IMR-90 (cell line): ENCODE results near the gene ATP6V0A4. TPM values are rescaled to one million over a fixed set of nuclear protein-coding genes. Genes with fewer than 3 reads are reported as not detected.

Source experiments
- ATAC-seq: fragments of 200-7000 bp; cut with Tn5 transposase; 2 replicates; pipeline ENCODE4 v1.9.1; 2020; ENCODE audit warnings: low read depth, mild to moderate bottlenecking, moderate library complexity
- BruUV-seq: library from RNA; stranded (reverse); fragments of 400-500 nt; replicated peaks from 2 replicates; lab custom pipeline; 2021; lab: Mats Ljungman, UMichigan
- CTCF ChIA-PET: fragments of 300-600 bp; formaldehyde crosslinking; extraction: SDS; loops from one replicate; lab custom pipeline; 2021; ENCODE audit warnings: antibody characterized with exemption; lab: Yijun Ruan, JAX
- POLR2A ChIA-PET: fragments of 300-600 bp; sonication (Branson Sonifier 250); formaldehyde crosslinking; loops from one replicate; lab custom pipeline; 2022; ENCODE audit warnings: antibody characterized with exemption; ENCODE audit not compliant: unreplicated experiment; lab: Charles Lee
- DNase-seq: peaks from one replicate; pipeline ENCODE4 v3.0.0; 2013
- H2AFZ ChIP-seq: replicated peaks from 2 replicates; pipeline ENCODE3; 2013; ENCODE audit warnings: low read length, mild to moderate bottlenecking; ENCODE audit not compliant: poor library complexity
- H2AK5ac ChIP-seq: 2 replicates; pipeline ENCODE4 v1.6.1; 2013; ENCODE audit warnings: low read depth, low read length, inconsistent platforms
- H2AK9ac ChIP-seq: replicated peaks from 2 replicates; pipeline ENCODE3; 2013; ENCODE audit warnings: mild to moderate bottlenecking, low read depth, low read length, moderate library complexity; ENCODE audit not compliant: poor library complexity
- H2BK120ac ChIP-seq: 2 replicates; pipeline ENCODE4 v1.6.1; 2013; ENCODE audit warnings: low read depth, low read length, inconsistent platforms
- H2BK15ac ChIP-seq: 3 replicates; pipeline ENCODE4 v1.6.1; 2013; ENCODE audit warnings: low read depth, low read length, inconsistent platforms
- H2BK20ac ChIP-seq: 2 replicates; pipeline ENCODE4 v1.6.1; 2013; ENCODE audit warnings: low read depth, mild to moderate bottlenecking, inconsistent platforms, low read length, moderate library complexity
- H2BK5ac ChIP-seq: 2 replicates; pipeline ENCODE4 v1.6.1; 2013; ENCODE audit warnings: mild to moderate bottlenecking, low read depth, low read length, inconsistent platforms; ENCODE audit not compliant: poor library complexity, severe bottlenecking
- H3K14ac ChIP-seq: replicated peaks from 2 replicates; pipeline ENCODE4 v1.6.1; 2013; ENCODE audit warnings: low read depth, low read length, inconsistent platforms
- H3K18ac ChIP-seq: 2 replicates; pipeline ENCODE4 v1.6.1; 2013; ENCODE audit warnings: low read depth, low read length, control low read depth
- H3K23ac ChIP-seq: 2 replicates; pipeline ENCODE4 v1.6.1; 2013; ENCODE audit warnings: low read depth, low read length, inconsistent platforms
- H3K27ac ChIP-seq: 2 replicates; pipeline ENCODE4 v1.5.1; 2013; ENCODE audit warnings: mild to moderate bottlenecking, control low read depth, low read length; ENCODE audit not compliant: insufficient read depth
- H3K27me3 ChIP-seq: 2 replicates; pipeline ENCODE4 v1.6.1; 2013; ENCODE audit warnings: low read length; ENCODE audit not compliant: control insufficient read depth, insufficient read depth
- H3K36me3 ChIP-seq: 2 replicates; pipeline ENCODE4 v1.6.1; 2013; ENCODE audit warnings: low read length, mixed read lengths; ENCODE audit not compliant: control insufficient read depth, insufficient read depth
- H3K4ac ChIP-seq: 2 replicates; pipeline ENCODE4 v1.6.1; 2013; ENCODE audit warnings: low read depth, low read length, inconsistent platforms
- H3K4me1 ChIP-seq: 2 replicates; pipeline ENCODE4 v1.6.1; 2013; ENCODE audit warnings: low read length, mixed read lengths; ENCODE audit not compliant: control insufficient read depth, insufficient read depth
- H3K4me2 ChIP-seq: 2 replicates; pipeline ENCODE4 v1.6.1; 2013; ENCODE audit warnings: low read depth, mild to moderate bottlenecking, control low read depth, low read length, moderate library complexity
- H3K4me3 ChIP-seq: 2 replicates; pipeline ENCODE4 v1.5.1; 2013; ENCODE audit warnings: low read depth, mild to moderate bottlenecking, control low read depth, low read length, moderate library complexity; ENCODE audit not compliant: insufficient read depth
- H3K56ac ChIP-seq: 2 replicates; pipeline ENCODE4 v1.6.1; 2013; ENCODE audit warnings: low read length, inconsistent platforms; ENCODE audit not compliant: insufficient read depth; ENCODE audit errors: extremely low read depth
- H3K79me1 ChIP-seq, 2 experiments: 2 replicates each; pipeline ENCODE4 v1.6.1; 2013; ENCODE audit warnings: low read length in 2 of 2, inconsistent platforms in 1 of 2, low read depth in 1 of 2
- H3K9ac ChIP-seq: 2 replicates; pipeline ENCODE4 v1.6.1; 2013; ENCODE audit warnings: low read depth, low read length, control low read depth
- H3K9me1 ChIP-seq: 2 replicates; pipeline ENCODE4 v1.6.1; 2013; ENCODE audit warnings: low read length, inconsistent platforms; ENCODE audit not compliant: insufficient read depth
- H3K9me3 ChIP-seq: 2 replicates; pipeline ENCODE4 v1.6.1; 2013; ENCODE audit warnings: low read length; ENCODE audit not compliant: control insufficient read depth, insufficient read depth
- H4K20me1 ChIP-seq: 2 replicates; pipeline ENCODE4 v1.6.1; 2013; ENCODE audit warnings: low read length, inconsistent platforms; ENCODE audit not compliant: insufficient read depth
- H4K5ac ChIP-seq: 2 replicates; pipeline ENCODE4 v1.6.1; 2013; ENCODE audit warnings: mild to moderate bottlenecking, low read depth, low read length, control low read depth
- H4K8ac ChIP-seq, 2 experiments: 2 replicates each; pipeline ENCODE4 v1.6.1; 2013; ENCODE audit warnings: low read depth in 2 of 2, low read length in 2 of 2, control low read depth in 1 of 2, inconsistent platforms in 1 of 2
- H4K91ac ChIP-seq: 2 replicates; pipeline ENCODE4 v1.6.1; 2013; ENCODE audit warnings: low read depth, low read length, inconsistent platforms; ENCODE audit not compliant: insufficient read depth
- MAZ ChIP-seq: IDR thresholded peaks from 2 replicates; pipeline ENCODE4 v1.6.1; 2012; ENCODE audit warnings: low read depth, mild to moderate bottlenecking, low read length, improper control_type of control experiment, moderate library complexity, borderline replicate concordance
- RFX5 ChIP-seq: IDR thresholded peaks from 2 replicates; pipeline ENCODE4 v1.8.0; 2012; ENCODE audit warnings: low read depth, mild to moderate bottlenecking, low read length, moderate library complexity
- WGBS, 2 experiments: methylation state at CpG; one replicate each; pipeline versions ENCODE4 v1.1.5 to v1.1.7; 2013; ENCODE audit warnings: missing lambda C conversion rate in 2 of 2; ENCODE audit not compliant: insufficient read length in 1 of 2; ENCODE audit errors: extremely low coverage in 2 of 2; 5-methylcytosine and 5-hydroxymethylcytosine counted together
- dilution Hi-C: fragments of 300-500 bp; cut with HindIII; formaldehyde crosslinking; loops from one replicate; pipeline ENCODE4 v1.14.3; 2018; ENCODE audit warnings: low sequenced_read_pairs; ENCODE audit not compliant: unreplicated experiment
- in situ Hi-C: fragments of 300-500 bp; cut with MboI; formaldehyde crosslinking; loops from 3 replicates; pipeline ENCODE4 v1.14.3; 2019; ENCODE audit warnings: low sequenced_read_pairs, inconsistent platforms, mixed read lengths
- intact Hi-C: fragments of 100-400 bp; cut with micrococcal nuclease; formaldehyde crosslinking; loops from 2 replicates; pipeline ENCODE4 v1.10.0; 2022
- polyA plus RNA-seq, 3 experiments: library from polyadenylated mRNA; depleted of rRNA; stranded (reverse); fragments of >200 nt; gene quantifications; 2 replicates each; pipeline ENCODE4 v1.2.3, GENCODE V29; 2012; ENCODE audit warnings: low replicate concordance in 1 of 3
- total RNA-seq: library from RNA; depleted of rRNA; stranded (reverse); fragments of >200 nt; gene quantifications from 2 replicates; pipeline ENCODE4 v1.2.3, GENCODE V29; 2012
- TF ChIP-seq, protein P1 (sequence below): conservative IDR thresholded peaks from 2 replicates; pipeline ENCODE4 v1.5.1; 2012; ENCODE audit warnings: mild to moderate bottlenecking, low read depth, low read length, improper control_type of control experiment

The ATP6V0A4 gene
- total and polyA plus RNA-seq, 2 of the 4 experiments (the other 2 are of a cell fraction): 0.05 to 0.18 TPM

DNA sequence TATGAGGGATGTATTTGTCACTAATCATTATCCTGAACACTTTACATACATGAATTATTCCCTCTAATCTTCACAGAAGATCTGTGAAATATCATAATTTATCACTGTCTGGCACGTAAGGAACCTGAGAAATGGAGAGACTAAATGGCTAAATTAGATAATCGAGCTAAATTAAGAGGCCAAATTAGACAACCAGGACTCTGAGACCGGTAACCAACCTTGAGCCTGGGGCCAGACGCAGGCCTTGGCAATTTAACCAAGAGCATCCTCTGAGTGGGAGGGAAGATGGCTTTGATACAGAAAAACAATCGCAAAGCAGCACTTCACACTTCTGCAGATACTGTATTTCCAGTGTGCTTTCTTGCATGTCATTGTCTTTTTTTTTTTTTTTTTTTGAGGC lies 118.2 kb downstream of the ATP6V0A4 start:
- no peak overlapping the region for H4K91ac ChIP-seq
- in situ Hi-C loops (no loop called here), intact Hi-C loops (no loop called here), dilution Hi-C loops (no loop called here)
- no peak overlapping the region for H3K27ac ChIP-seq
- ATAC-seq: no peak
- WGBS, 2 experiments: 67% methylated on average over 1 of the region's 5 CpGs; no CpG with 5 or more reads in 1 of the 2 experiments
- H3K36me3 ChIP-seq: no peaks in the 10 kb centered on the region
- no peak overlapping the region for H4K8ac ChIP-seq
- H3K4me1 ChIP-seq: no peaks in the 10 kb centered on the region
- H3K23ac ChIP-seq: no peak overlapping the region
- no peak overlapping the region for H2BK5ac ChIP-seq
- no peaks in the 10 kb centered on the region for H3K27me3 ChIP-seq
- H3K9me1 ChIP-seq: no peaks in the 10 kb centered on the region
- no peak overlapping the region for H3K14ac ChIP-seq
- H3K4me3 ChIP-seq: no peak overlapping the region
- H3K9ac ChIP-seq: no peak overlapping the region
- DNase-seq: no peak
- ChIA-PET CTCF (no interaction called here), POLR2A (no interaction called here)
- no peak overlapping the region for H3K4me2 ChIP-seq
- H2AK5ac ChIP-seq: no peak overlapping the region
- no peak overlapping the region for H2BK120ac ChIP-seq
- TF ChIP-seq RFX5: no peak
- no peak for TF ChIP-seq MAZ
- TF ChIP-seq, protein P1, sequence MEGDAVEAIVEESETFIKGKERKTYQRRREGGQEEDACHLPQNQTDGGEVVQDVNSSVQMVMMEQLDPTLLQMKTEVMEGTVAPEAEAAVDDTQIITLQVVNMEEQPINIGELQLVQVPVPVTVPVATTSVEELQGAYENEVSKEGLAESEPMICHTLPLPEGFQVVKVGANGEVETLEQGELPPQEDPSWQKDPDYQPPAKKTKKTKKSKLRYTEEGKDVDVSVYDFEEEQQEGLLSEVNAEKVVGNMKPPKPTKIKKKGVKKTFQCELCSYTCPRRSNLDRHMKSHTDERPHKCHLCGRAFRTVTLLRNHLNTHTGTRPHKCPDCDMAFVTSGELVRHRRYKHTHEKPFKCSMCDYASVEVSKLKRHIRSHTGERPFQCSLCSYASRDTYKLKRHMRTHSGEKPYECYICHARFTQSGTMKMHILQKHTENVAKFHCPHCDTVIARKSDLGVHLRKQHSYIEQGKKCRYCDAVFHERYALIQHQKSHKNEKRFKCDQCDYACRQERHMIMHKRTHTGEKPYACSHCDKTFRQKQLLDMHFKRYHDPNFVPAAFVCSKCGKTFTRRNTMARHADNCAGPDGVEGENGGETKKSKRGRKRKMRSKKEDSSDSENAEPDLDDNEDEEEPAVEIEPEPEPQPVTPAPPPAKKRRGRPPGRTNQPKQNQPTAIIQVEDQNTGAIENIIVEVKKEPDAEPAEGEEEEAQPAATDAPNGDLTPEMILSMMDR: no peak
- H3K18ac ChIP-seq: no peak overlapping the region
- no peak overlapping the region for H2AFZ ChIP-seq
- H2AK9ac ChIP-seq: no peak overlapping the region
- H3K79me1 ChIP-seq: no peaks in the 10 kb centered on the region
- H3K56ac ChIP-seq: no peak overlapping the region
- BruUV-seq: no TSS peak
- H2BK15ac ChIP-seq: no peak overlapping the region
- no peak overlapping the region for H4K5ac ChIP-seq
- H4K20me1 ChIP-seq: no peaks in the 10 kb centered on the region
- peaks cover 5% of the 10 kb centered on the region for H3K9me3 ChIP-seq
- H2BK20ac ChIP-seq: no peak overlapping the region
- H3K4ac ChIP-seq: no peak overlapping the region
